ENCODE results near the gene SLC6A9.

SLC6A9 gene

GRCh38 chr1:44057293-44057692 is 26.0 kb upstream of the SLC6A9 start:
- Histone ChIP-seq H3K79me2 (ENCODE audit: insufficient read depth, low read length) (no peaks in the 10 kb centered on the region), H3K9me2 (replicated peaks; ENCODE audit: insufficient read depth, low read length) (no peaks in the 10 kb centered on the region), H3F3A (ENCODE audit: insufficient read depth) (no peaks in the 10 kb centered on the region), H3K9me3 (ENCODE audit: insufficient read depth, low read length) (no peaks in the 10 kb centered on the region), H3K9ac (ENCODE audit: low read length) (no peak overlapping the region), H3K27ac (ENCODE audit: low read depth, low read length) (no peak overlapping the region), H3K4me2 (ENCODE audit: low read depth, low read length, poor library complexity, severe bottlenecking) (no peak overlapping the region), H4K20me1 (ENCODE audit: low read depth, low read length) (no peaks in the 10 kb centered on the region), H2AFZ (ENCODE audit: low read depth, low read length, severe bottlenecking) (no peak overlapping the region), H3K27me3 (ENCODE audit: low read length) (no peaks in the 10 kb centered on the region), H3K4me3 (ENCODE audit: insufficient read depth, low read length, poor library complexity, severe bottlenecking) (no peak overlapping the region), H3K36me3 (ENCODE audit: low read length) (no peaks in the 10 kb centered on the region)
- TF ChIP-seq CTCF (IDR thresholded peaks at IDR 0.05; ENCODE audit: insufficient read depth, low read length, poor library complexity, severe bottlenecking): no peak
- TF ChIP-seq EZH2phosphoT487 (conservative IDR thresholded peaks at IDR 0.05; ENCODE audit: low read length): no peak

GRCh38 chr1:44053394-44053793 is 22.1 kb upstream of the SLC6A9 start:
- no peak overlapping the region for H3K4me2 ChIP-seq (ENCODE audit: low read depth, low read length, poor library complexity, severe bottlenecking)

GRCh38 chr1:44050261-44050660 is 19.0 kb upstream of the SLC6A9 start:
- H3K4me2 ChIP-seq (ENCODE audit: low read depth, low read length, poor library complexity, severe bottlenecking): no peak overlapping the region

More at GRCh38 chr1:44053394-44053793, 22.1 kb upstream of the SLC6A9 start:
- Histone ChIP-seq H3K36me3 (ENCODE audit: low read length) (no peaks in the 10 kb centered on the region), H3F3A (ENCODE audit: insufficient read depth) (no peaks in the 10 kb centered on the region), H2AFZ (ENCODE audit: low read depth, low read length, severe bottlenecking) (no peak overlapping the region), H3K9me2 (replicated peaks; ENCODE audit: insufficient read depth, low read length) (no peaks in the 10 kb centered on the region), H3K79me2 (ENCODE audit: insufficient read depth, low read length) (no peaks in the 10 kb centered on the region), H4K20me1 (ENCODE audit: low read depth, low read length) (no peaks in the 10 kb centered on the region), H3K27ac (ENCODE audit: low read depth, low read length) (no peak overlapping the region), H3K4me3 (ENCODE audit: insufficient read depth, low read length, poor library complexity, severe bottlenecking) (no peak overlapping the region), H3K9ac (ENCODE audit: low read length) (no peak overlapping the region), H3K9me3 (ENCODE audit: insufficient read depth, low read length) (no peaks in the 10 kb centered on the region), H3K27me3 (ENCODE audit: low read length) (no peaks in the 10 kb centered on the region)
- TF ChIP-seq EZH2phosphoT487 (conservative IDR thresholded peaks at IDR 0.05; ENCODE audit: low read length): no peak

GRCh38 chr1:44049839-44050238 is 18.6 kb upstream of the SLC6A9 start:
- no peak overlapping the region for H3K9ac ChIP-seq (ENCODE audit: low read length)
- no peak overlapping the region for H3K4me3 ChIP-seq (ENCODE audit: insufficient read depth, low read length, poor library complexity, severe bottlenecking)
- H3K27ac ChIP-seq (ENCODE audit: low read depth, low read length): no peak overlapping the region
- TF ChIP-seq CTCF (IDR thresholded peaks at IDR 0.05; ENCODE audit: insufficient read depth, low read length, poor library complexity, severe bottlenecking) (no peak), EZH2phosphoT487 (conservative IDR thresholded peaks at IDR 0.05; ENCODE audit: low read length) (no peak)
- no peaks in the 10 kb centered on the region for H3K79me2 ChIP-seq (ENCODE audit: insufficient read depth, low read length)
- H3F3A ChIP-seq (ENCODE audit: insufficient read depth): no peaks in the 10 kb centered on the region
- no peak overlapping the region for H2AFZ ChIP-seq (ENCODE audit: low read depth, low read length, severe bottlenecking)
- H3K9me2 ChIP-seq (replicated peaks; ENCODE audit: insufficient read depth, low read length): no peaks in the 10 kb centered on the region
- H3K27me3 ChIP-seq (ENCODE audit: low read length): no peaks in the 10 kb centered on the region
- no peaks in the 10 kb centered on the region for H3K9me3 ChIP-seq (ENCODE audit: insufficient read depth, low read length)
- no peaks in the 10 kb centered on the region for H4K20me1 ChIP-seq (ENCODE audit: low read depth, low read length)
- H3K36me3 ChIP-seq (ENCODE audit: low read length): no peaks in the 10 kb centered on the region
- no peak overlapping the region for H3K4me2 ChIP-seq (ENCODE audit: low read depth, low read length, poor library complexity, severe bottlenecking)

More at GRCh38 chr1:44050261-44050660, 19.0 kb upstream of the SLC6A9 start:
- no peak overlapping the region for H3K4me3 ChIP-seq (ENCODE audit: insufficient read depth, low read length, poor library complexity, severe bottlenecking)
- H3K9me2 ChIP-seq (replicated peaks; ENCODE audit: insufficient read depth, low read length): no peaks in the 10 kb centered on the region
- H3K9me3 ChIP-seq (ENCODE audit: insufficient read depth, low read length): no peaks in the 10 kb centered on the region
- H3K27me3 ChIP-seq (ENCODE audit: low read length): no peaks in the 10 kb centered on the region
- no peak overlapping the region for H2AFZ ChIP-seq (ENCODE audit: low read depth, low read length, severe bottlenecking)
- no peaks in the 10 kb centered on the region for H3F3A ChIP-seq (ENCODE audit: insufficient read depth)
- no peak overlapping the region for H3K27ac ChIP-seq (ENCODE audit: low read depth, low read length)
- H3K79me2 ChIP-seq (ENCODE audit: insufficient read depth, low read length): no peaks in the 10 kb centered on the region
- H3K36me3 ChIP-seq (ENCODE audit: low read length): no peaks in the 10 kb centered on the region
- H4K20me1 ChIP-seq (ENCODE audit: low read depth, low read length): no peaks in the 10 kb centered on the region
- TF ChIP-seq CTCF (IDR thresholded peaks at IDR 0.05; ENCODE audit: insufficient read depth, low read length, poor library complexity, severe bottlenecking) (no peak), EZH2phosphoT487 (conservative IDR thresholded peaks at IDR 0.05; ENCODE audit: low read length) (no peak)
- H3K9ac ChIP-seq (ENCODE audit: low read length): no peak overlapping the region

Data from SU-DHL-6 (cell line).